Activated CD4-positive, alpha-beta T cell treated with anti-CD3 and anti-CD28 coated beads for 24 hours (primary cell): ENCODE results near the gene U2AF2.

Experiments used
- DNase-seq, 2 donors: peaks; one replicate each; pipeline ENCODE4 v3.0.0-alpha.2; 2020; ENCODE audit warnings: low read depth in 2 of 2

U2AF2 gene

GRCh38 chr19:55621673-55622231 lies 33.1 kb upstream of the U2AF2 start:
- no peak for DNase-seq

DNA sequence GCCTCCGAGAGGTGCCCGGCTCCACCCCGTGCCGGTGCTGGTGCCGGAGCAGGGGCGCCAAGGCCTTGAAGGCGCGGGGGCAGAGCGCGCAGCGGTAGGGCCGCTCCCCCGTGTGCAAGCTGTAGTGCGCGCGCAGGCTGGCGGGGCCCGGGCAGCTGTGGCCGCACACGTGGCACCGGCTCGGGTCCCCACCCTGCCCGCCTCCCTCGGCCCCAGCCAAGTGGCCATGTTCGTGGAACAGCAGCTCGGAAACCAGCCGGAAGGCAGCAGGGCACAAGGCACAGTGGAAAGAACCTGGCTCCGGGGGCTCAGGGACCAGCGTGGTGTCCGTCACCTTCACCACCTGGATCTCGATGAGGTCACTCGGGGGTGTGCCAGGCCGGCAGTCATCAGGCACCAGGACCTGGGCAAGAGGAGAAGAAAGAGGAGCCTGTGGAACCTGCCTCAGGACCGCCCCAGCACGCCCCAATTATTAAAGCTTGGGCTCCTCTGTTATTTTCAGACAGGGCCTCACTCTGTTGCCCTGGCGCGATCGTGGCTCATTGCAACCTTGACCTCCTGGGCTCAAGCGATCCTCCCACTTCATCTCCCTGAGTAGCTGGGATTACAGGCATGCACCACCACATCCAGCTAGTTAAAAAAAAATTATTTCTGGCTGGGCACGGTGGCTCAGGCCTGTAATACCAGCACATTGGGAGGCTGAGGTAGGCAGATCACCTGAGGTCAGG lies 32.4 kb upstream of the U2AF2 start:
- no peak for DNase-seq

- no peak for DNase-seq
These were observed 31.7 kb upstream of the U2AF2 start for GRCh38 chr19:55623130-55623529.

DNA sequence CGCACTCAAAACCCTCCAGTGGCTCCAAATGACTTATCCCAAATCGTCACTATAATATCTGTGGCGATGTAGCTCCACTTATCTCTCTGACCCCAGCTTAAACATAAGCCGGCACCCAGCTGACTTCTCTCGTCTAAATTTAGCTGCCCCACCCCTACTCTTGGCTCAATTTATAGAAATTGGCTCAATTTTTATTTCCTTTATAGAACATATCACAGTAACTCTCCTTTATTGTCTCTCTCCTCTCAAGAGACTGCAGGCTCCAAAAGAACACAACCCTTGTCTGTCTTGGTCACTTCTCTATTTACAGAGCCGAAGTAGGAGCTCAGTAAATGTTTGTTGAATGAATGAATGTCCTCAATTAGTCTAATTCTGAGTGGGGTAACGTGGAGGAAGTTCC lies 31.3 kb upstream of the U2AF2 start:
- DNase-seq: no peak

- DNase-seq: peak; percentile 91 to 96
These were observed 30.5 kb upstream of the U2AF2 start, which contains the start of gene ZNF784 for GRCh38 chr19:55624109-55625003. TSS of gene ZNF784 (minus strand) at chr19:55624566. CDS start at chr19:55624561, 5 bp downstream.

- DNase-seq: no peak
These were observed 29.9 kb upstream of the U2AF2 start for GRCh38 chr19:55625004-55625326.

DNA sequence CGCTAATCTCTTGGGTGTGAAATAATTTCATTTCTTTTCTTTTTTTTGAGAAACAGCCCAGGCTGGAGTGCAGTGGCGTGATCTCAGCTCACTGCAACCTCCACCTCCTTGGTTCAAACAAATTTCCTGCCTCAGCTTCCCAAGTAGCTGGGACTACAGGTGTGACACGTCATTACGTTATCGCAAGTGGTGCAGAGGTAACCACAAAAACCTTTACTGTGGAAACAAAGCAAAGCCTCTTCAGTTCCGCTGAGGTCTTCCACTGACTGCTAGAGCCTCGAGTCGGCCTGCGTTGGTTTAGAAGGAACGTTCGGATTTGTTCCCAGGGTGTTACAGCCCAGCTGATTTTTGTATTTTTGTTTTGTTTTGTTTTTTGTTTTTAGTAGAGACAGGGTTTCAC lies 28.5 kb upstream of the U2AF2 start:
- DNase-seq: peak in 1 of 2 donors; percentile 31

- peak; percentile 76 to 93 for DNase-seq
These were observed 22.4 kb upstream of the U2AF2 start for GRCh38 chr19:55632463-55632834.

DNA sequence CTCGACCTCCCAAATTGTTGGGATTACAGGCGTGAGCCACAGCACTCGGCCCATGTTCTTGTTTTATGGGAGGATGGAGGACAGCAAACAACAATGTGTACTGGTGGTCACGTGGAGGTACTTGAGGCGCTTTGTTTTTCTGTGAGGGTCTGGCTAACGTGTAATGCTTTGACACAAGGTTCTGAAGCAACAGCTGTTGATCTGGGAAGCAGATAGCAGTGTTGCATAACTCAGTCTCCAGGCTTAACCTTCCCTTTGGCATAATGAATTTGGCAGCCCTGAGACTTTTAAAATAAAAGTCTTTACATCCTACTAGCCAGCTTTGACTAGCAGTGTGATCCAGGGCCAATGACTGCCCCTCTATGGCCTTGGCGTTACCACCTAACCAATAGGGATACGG lies 21.0 kb upstream of the U2AF2 start:
- DNase-seq: no peak

- DNase-seq: no peak
These were observed 19.5 kb upstream of the U2AF2 start for GRCh38 chr19:55635334-55635717.

GRCh38 chr19:55635856-55636440 lies 18.9 kb upstream of the U2AF2 start:
- DNase-seq: no peak

DNA sequence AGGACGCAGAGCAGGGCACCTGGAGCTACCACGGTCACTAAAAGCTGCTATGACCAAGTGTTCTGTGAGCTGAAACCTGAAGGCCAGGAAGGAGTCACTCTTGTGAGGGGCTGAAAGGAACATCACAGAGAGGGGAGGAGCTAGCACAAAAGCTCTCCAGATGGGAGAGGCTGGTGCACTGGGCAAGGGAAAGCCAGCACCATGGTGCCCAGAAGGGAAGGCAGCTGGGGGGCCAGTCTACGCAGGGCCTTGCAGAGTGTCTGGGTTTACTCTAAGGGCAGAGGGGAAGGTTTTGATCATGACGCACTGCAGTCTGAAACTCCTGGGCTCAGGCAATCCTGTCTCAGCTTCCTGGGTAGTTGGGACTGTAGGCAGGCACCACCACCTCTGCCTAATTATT lies 18.1 kb upstream of the U2AF2 start:
- no peak for DNase-seq

- DNase-seq: no peak
These were observed 17.3 kb upstream of the U2AF2 start for GRCh38 chr19:55637534-55637933.

DNA sequence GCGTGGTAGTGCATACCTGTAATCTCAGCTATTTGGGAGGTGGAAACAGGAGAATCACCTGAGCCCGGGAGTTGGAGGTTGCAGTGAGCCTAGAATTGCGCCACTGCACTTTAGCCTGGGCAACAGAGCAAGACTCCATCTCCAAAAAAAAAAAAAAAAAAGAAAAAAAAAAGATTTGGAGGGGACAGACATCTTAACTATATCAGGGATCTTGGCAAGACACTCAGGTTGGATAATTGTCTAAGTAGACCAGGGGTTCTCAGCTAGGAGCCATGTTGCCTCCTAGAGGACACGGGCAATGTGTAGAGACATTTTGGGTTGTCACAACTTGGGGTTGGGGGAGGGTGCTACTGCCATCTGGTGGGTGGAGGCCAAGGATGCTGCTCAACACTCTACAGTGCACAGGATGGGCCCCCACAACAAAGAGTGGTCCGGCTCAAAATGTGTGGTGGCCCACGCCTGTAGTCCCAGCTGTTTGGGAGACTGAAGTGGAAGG lies 15.9 kb upstream of the U2AF2 start:
- peak in 1 of 2 donors; percentile 40 for DNase-seq

GRCh38 chr19:55640043-55640576 lies 14.7 kb upstream of the U2AF2 start:
- DNase-seq: peak in 1 of 2 donors; percentile 54

GRCh38 chr19:55640577-55641425 lies 14.0 kb upstream of the U2AF2 start, which contains the start of gene ZNF580:
TSS of gene ZNF580 (plus strand) at chr19:55641002. CDS start at chr19:55642509, 1,507 bp downstream.
- DNase-seq: peak in 1 of 2 donors; percentile 61

- DNase-seq: no peak
These were observed 13.2 kb upstream of the U2AF2 start for GRCh38 chr19:55641426-55642152.

DNA sequence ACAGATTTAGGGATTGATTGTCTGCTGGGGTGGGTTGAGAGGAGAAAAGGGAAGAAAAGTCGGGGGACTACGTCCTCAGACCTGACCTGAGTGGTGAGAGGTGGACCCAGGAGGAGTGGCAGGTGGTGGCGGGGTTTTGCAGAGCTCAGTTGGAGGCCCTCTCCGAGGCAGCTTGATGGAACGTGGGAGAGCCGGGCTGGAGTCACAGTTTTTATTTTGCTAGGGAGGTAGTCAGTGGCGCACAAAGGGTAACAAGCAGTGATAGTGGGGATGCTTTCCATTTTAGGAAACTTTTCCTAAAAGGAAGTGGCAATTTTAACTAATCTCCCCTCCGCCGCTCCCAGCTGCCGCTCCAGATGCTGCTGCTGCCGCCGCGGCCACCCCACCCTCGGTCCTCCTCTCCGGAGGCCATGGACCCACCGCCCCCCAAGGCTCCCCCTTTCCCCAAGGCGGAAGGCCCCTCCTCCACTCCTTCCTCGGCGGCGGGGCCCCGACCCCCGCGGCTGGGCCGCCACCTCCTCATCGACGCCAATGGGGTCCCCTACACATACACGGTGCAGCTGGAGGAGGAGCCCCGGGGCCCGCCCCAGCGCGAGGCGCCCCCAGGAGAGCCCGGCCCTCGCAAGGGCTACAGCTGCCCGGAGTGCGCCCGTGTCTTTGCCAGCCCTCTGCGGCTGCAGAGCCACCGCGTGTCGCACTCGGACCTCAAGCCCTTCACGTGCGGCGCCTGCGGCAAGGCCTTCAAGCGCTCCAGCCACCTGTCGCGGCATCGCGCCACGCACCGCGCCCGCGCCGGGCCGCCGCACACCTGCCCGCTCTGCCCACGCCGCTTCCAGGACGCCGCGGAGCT lies 12.5 kb upstream of the U2AF2 start:
- peak in 1 of 2 donors; percentile 35 for DNase-seq
